Measurements from ENCODE around the gene PPP6R3.
A peak's percentile ranks its signal among the peaks of the same experiment; 100 is the strongest.
"Not testable (repeated sequence)": the region's sequence is repeated elsewhere in the genome, so short reads cannot be mapped to it uniquely, and the experiment has no call there.

Gene PPP6R3

GRCh38 chr11:68457898-68458249, 2.7 kb upstream of the PPP6R3 start:
- DNase-seq = no peak

- DNase-seq = not testable (repeated sequence)
Measured at GRCh38 chr11:68458340-68458739, 2.2 kb upstream of the PPP6R3 start.

- peak; percentile 95 to 98 for DNase-seq
Measured at GRCh38 chr11:68459886-68460740, 439 bp upstream of the PPP6R3 start.

- DNase-seq = no peak
Measured at GRCh38 chr11:68461575-68461917, 994 bp downstream of the PPP6R3 start.

GRCh38 chr11:68463714-68464113, 3.2 kb downstream of the PPP6R3 start:
- DNase-seq = no peak

GRCh38 chr11:68467201-68467834, 6.8 kb downstream of the PPP6R3 start:
- no peak for DNase-seq

GRCh38 chr11:68468217-68468828, 7.8 kb downstream of the PPP6R3 start:
- no peak for DNase-seq

- no peak for DNase-seq
Measured at GRCh38 chr11:68469122-68469521, 8.6 kb downstream of the PPP6R3 start.

- DNase-seq = no peak
Measured at GRCh38 chr11:68469642-68470041, 9.1 kb downstream of the PPP6R3 start.

- DNase-seq = no peak
Measured at GRCh38 chr11:68470304-68470811, 9.8 kb downstream of the PPP6R3 start.

- DNase-seq = peak; percentile 53 to 60
Measured at GRCh38 chr11:68471360-68472340, 11.1 kb downstream of the PPP6R3 start.

GRCh38 chr11:68472778-68473177, 12.2 kb downstream of the PPP6R3 start:
- DNase-seq = no peak

GRCh38 chr11:68473693-68474092, 13.1 kb downstream of the PPP6R3 start:
- DNase-seq = no peak

GRCh38 chr11:68475626-68476025, 15.1 kb downstream of the PPP6R3 start:
- DNase-seq = not testable (repeated sequence)

- DNase-seq = no peak
Measured at GRCh38 chr11:68479390-68479789, 18.8 kb downstream of the PPP6R3 start.

- DNase-seq = no peak
Measured at GRCh38 chr11:68480193-68480592, 19.6 kb downstream of the PPP6R3 start.

GRCh38 chr11:68480852-68481510, 20.4 kb downstream of the PPP6R3 start:
- DNase-seq = no peak

- DNase-seq = no peak
Measured at GRCh38 chr11:68481579-68482240, 21.2 kb downstream of the PPP6R3 start.

GRCh38 chr11:68488623-68489022, 28.1 kb downstream of the PPP6R3 start:
- DNase-seq = no peak

- DNase-seq = no peak
Measured at GRCh38 chr11:68495220-68495729, 34.7 kb downstream of the PPP6R3 start.

- no peak for DNase-seq
Measured at GRCh38 chr11:68495872-68496271, 35.3 kb downstream of the PPP6R3 start.
